ENCODE measurements around the gene ZYG11B. TPM values are rescaled to one million over a fixed set of nuclear protein-coding genes. Genes with fewer than 3 reads are reported as not detected.
A peak's percentile ranks its signal among the peaks of the same experiment; 100 is the strongest.

The ZYG11B gene
- total RNA-seq, 1 experiment from 2014 or later, result 31.6 TPM

DNA sequence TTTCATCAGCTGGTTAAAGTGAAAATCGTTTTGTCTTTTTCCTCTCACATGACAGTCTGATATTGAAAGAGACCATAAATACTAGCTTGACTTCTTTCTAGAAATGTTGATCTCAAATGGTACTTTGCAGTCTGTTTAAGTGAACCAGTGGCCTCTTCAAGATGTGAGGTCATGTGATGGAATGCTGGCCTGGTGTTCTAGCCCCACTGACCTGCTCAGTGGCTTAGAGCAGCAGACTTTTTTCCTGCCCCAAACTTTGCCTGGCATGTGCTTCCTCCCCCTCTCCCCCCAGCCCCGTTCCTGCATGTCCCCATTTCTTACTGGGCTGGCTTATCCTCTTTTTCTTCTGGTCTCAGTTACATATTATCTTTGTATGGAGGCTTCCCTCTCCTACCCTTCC lies 150.6 kb downstream of the ZYG11B start:
- no peak overlapping the region for H3K4me3 ChIP-seq (ENCODE audit: insufficient read depth, low read depth, low read length)

More for the DNA sequence above, 150.6 kb downstream of the ZYG11B start:
- DNase-seq, result peak; percentile 38
- peaks cover 7% of the 10 kb centered on the region for H3K36me3 ChIP-seq (replicated peaks; ENCODE audit: control insufficient read depth, insufficient read depth, low read length)
- no peaks in the 10 kb centered on the region for H3K27me3 ChIP-seq (ENCODE audit: control insufficient read depth, insufficient read depth, low read length)

Other genes with a start within 250 kb of the ZYG11B start
- 52.4 and 64.6 TPM in 2 replicates for gene TUT4, start 173.4 kb upstream of the ZYG11B start, total RNA-seq (2014; rRNA removed; shearing (Covaris generic))
- 27.2 and 42.6 TPM in 2 replicates for gene GPX7, start 124.1 kb upstream of the ZYG11B start, total RNA-seq (2014; rRNA removed; shearing (Covaris generic))
- 0.18 and 1.3 TPM in 2 replicates for gene SHISAL2A, start 93.3 kb upstream of the ZYG11B start, total RNA-seq (2014; rRNA removed; shearing (Covaris generic))
- 23.3 and 30.0 TPM in 2 replicates for gene COA7, start 28.1 kb upstream of the ZYG11B start, total RNA-seq (2014; rRNA removed; shearing (Covaris generic))
- 6.8 and 14.0 TPM in 2 replicates for gene ZYG11A, start 116.3 kb downstream of the ZYG11B start, total RNA-seq (2014; rRNA removed; shearing (Covaris generic))
- 5.3 and 16.3 TPM in 2 replicates for gene ECHDC2, start 195.3 kb downstream of the ZYG11B start, total RNA-seq (2014; rRNA removed; shearing (Covaris generic))
- gene SCP2, start 200.8 kb downstream of the ZYG11B start, total RNA-seq (2014; rRNA removed; shearing (Covaris generic)), result 78.7 and 98.7 TPM in 2 replicates

All from H7 (cell line).